ENCODE data around the gene AUTS2.

DNA sequence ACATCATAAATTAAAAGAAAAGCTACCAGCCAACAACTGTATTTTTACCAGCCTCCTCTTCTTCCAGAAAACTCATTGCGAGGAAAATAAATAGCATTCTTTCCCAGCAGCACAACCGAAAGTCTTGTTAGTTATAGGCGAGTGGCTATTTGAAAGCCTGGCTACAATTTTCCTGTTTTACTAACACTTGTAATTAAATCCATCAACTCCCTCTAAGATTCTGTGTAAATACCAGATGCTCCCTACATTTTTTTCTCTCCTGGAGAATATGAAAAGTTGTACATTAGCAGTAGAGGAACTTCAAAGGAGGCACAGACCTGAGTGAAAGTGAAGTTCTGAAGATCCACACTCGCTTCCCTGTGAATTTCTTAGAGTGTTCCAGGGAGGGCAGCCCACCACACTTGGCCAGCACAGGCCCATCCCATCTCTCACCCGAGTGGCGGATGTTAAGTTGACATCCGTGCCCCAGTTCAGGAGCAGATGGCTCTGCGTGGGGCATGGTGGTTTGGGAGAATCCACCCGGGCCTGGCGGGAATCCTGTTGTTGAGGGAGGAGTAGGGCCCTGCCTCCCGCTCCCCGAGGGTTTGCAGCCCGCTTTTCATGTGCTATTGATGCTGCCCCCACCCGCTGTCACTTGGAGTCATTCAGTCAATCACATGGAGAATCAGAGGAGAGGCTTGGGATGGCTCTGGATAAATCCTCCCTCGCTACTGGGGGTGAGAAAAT, 1082.6 kb downstream of the AUTS2 start:
- no peak for TF ChIP-seq EP300 (IDR thresholded peaks at IDR 0.05; ENCODE audit: borderline replicate concordance in 1 of 2, control insufficient read depth in 1 of 2, low read depth in 2 of 2, low read length in 2 of 2)
- TF ChIP-seq CTCF (IDR thresholded peaks at IDR 0.05 in 2 of 3, conservative IDR thresholded peaks at IDR 0.05 in 1 of 3; ENCODE audit: control insufficient read depth in 2 of 3, extremely low read depth in 1 of 3, insufficient read depth in 1 of 3, low read depth in 3 of 3, low read length in 3 of 3) = no peak
- TF ChIP-seq YY1 (IDR thresholded peaks at IDR 0.05; ENCODE audit: low read depth, low read length) = no peak
- no peak for TF ChIP-seq FOXM1 (IDR thresholded peaks at IDR 0.05; ENCODE audit: low read depth, low read length)
- TF ChIP-seq, protein P1, sequence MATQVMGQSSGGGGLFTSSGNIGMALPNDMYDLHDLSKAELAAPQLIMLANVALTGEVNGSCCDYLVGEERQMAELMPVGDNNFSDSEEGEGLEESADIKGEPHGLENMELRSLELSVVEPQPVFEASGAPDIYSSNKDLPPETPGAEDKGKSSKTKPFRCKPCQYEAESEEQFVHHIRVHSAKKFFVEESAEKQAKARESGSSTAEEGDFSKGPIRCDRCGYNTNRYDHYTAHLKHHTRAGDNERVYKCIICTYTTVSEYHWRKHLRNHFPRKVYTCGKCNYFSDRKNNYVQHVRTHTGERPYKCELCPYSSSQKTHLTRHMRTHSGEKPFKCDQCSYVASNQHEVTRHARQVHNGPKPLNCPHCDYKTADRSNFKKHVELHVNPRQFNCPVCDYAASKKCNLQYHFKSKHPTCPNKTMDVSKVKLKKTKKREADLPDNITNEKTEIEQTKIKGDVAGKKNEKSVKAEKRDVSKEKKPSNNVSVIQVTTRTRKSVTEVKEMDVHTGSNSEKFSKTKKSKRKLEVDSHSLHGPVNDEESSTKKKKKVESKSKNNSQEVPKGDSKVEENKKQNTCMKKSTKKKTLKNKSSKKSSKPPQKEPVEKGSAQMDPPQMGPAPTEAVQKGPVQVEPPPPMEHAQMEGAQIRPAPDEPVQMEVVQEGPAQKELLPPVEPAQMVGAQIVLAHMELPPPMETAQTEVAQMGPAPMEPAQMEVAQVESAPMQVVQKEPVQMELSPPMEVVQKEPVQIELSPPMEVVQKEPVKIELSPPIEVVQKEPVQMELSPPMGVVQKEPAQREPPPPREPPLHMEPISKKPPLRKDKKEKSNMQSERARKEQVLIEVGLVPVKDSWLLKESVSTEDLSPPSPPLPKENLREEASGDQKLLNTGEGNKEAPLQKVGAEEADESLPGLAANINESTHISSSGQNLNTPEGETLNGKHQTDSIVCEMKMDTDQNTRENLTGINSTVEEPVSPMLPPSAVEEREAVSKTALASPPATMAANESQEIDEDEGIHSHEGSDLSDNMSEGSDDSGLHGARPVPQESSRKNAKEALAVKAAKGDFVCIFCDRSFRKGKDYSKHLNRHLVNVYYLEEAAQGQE (IDR thresholded peaks at IDR 0.05; ENCODE audit: low read depth, low read length) = no peak
- no peak for TF ChIP-seq NBN (IDR thresholded peaks at IDR 0.05)
- no peak for TF ChIP-seq FOS (IDR thresholded peaks at IDR 0.05; ENCODE audit: borderline replicate concordance, extremely low read depth, insufficient read length)
- no peak for TF ChIP-seq MAX (IDR thresholded peaks at IDR 0.05; ENCODE audit: low read depth, low read length)

All from GM12878 (cell line).